ENCODE data around the gene CACTIN. TPM values are rescaled to one million over a fixed set of nuclear protein-coding genes. Genes with fewer than 3 reads are reported as not detected.
"Not testable (repeated sequence)": the region's sequence is repeated elsewhere in the genome, so short reads cannot be mapped to it uniquely, and the experiment has no call there.

The CACTIN gene
- total RNA-seq, 1 donor from 2014 or later = 38.9 TPM

GRCh38 chr19:3632739-3633558 is 6.4 kb upstream of the CACTIN start:
- no peak for DNase-seq (ENCODE audit: low read depth)
- H3K4me3 ChIP-seq (ENCODE audit: low read depth, low read length) = no peak overlapping the region
- TF ChIP-seq CTCF (conservative IDR thresholded peaks at IDR 0.05; ENCODE audit: low read depth, low read length) = no peak

GRCh38 chr19:3632098-3632497 is 5.5 kb upstream of the CACTIN start:
- TF ChIP-seq CTCF (conservative IDR thresholded peaks at IDR 0.05; ENCODE audit: low read depth, low read length) = no peak
- DNase-seq (ENCODE audit: low read depth) = no peak
- H3K4me3 ChIP-seq (ENCODE audit: low read depth, low read length) = no peak overlapping the region

GRCh38 chr19:3631053-3631861 is 4.7 kb upstream of the CACTIN start:
- DNase-seq (ENCODE audit: low read depth) = no peak
- TF ChIP-seq CTCF (conservative IDR thresholded peaks at IDR 0.05; ENCODE audit: low read depth, low read length) = no peak
- no peak overlapping the region for H3K4me3 ChIP-seq (ENCODE audit: low read depth, low read length)

- not testable (repeated sequence) for DNase-seq (ENCODE audit: low read depth); H3K4me3 ChIP-seq (ENCODE audit: low read depth, low read length)
Observed at GRCh38 chr19:3628766-3629165, 2.2 kb upstream of the CACTIN start.

GRCh38 chr19:3627351-3627723 is 747 bp upstream of the CACTIN start:
- H3K4me3 ChIP-seq (ENCODE audit: low read depth, low read length) = peak overlapping the region; percentile 9
- no peak for DNase-seq (ENCODE audit: low read depth)
- no peak for TF ChIP-seq CTCF (conservative IDR thresholded peaks at IDR 0.05; ENCODE audit: low read depth, low read length)

GRCh38 chr19:3625996-3626472 is 556 bp downstream of the CACTIN start:
- peak overlapping the region; percentile 97 for H3K4me3 ChIP-seq (ENCODE audit: low read depth, low read length)
- DNase-seq (ENCODE audit: low read depth) = no peak
- no peak for TF ChIP-seq CTCF (conservative IDR thresholded peaks at IDR 0.05; ENCODE audit: low read depth, low read length)

- no peak for DNase-seq (ENCODE audit: low read depth)
- H3K4me3 ChIP-seq (ENCODE audit: low read depth, low read length) = no peak overlapping the region
- no peak for TF ChIP-seq CTCF (conservative IDR thresholded peaks at IDR 0.05; ENCODE audit: low read depth, low read length)
Observed at GRCh38 chr19:3623716-3624115, 2.9 kb downstream of the CACTIN start.

Data from epithelial cell of proximal tubule (primary cell).